LHCN-M2 (cell line): Measurements from ENCODE around the gene ZBTB24. TPM values are rescaled to one million over a fixed set of nuclear protein-coding genes. Genes with fewer than 3 reads are reported as not detected.
A peak's percentile ranks its signal among the peaks of the same experiment; 100 is the strongest.

ENCODE experiments used
- DNase-seq: peaks from one replicate; pipeline ENCODE4 v3.0.0-alpha.2; 2012; ENCODE audit warnings: low read depth
- total RNA-seq: library from RNA; depleted of rRNA; stranded (reverse); fragments of >200 nt; gene quantifications from 2 replicates; pipeline ENCODE4 v1.2.3, GENCODE V29; 2014

The ZBTB24 gene
- total RNA-seq, 1 experiment from 2014 or later: 11.0 TPM

DNA sequence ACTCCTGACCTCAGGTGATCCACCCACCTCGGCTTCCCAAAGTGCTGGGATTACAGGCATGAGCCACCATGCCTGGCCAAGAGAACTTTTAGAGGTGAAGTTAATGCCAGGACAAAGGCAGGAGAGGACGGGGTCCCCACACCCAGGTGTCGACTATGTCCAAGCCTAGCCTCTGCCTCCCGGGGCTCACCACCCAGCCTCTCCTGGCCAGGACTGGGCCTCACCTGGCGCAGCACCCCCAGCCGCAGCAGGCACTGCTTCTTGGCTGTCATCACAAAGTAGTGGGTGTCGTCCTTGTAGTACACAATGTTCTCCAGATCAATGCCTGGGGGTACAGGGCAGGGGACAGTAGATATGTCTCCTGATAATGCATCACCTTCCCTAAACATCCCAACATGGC lies 31.6 kb downstream of the ZBTB24 start:
- DNase-seq: no peak

DNA sequence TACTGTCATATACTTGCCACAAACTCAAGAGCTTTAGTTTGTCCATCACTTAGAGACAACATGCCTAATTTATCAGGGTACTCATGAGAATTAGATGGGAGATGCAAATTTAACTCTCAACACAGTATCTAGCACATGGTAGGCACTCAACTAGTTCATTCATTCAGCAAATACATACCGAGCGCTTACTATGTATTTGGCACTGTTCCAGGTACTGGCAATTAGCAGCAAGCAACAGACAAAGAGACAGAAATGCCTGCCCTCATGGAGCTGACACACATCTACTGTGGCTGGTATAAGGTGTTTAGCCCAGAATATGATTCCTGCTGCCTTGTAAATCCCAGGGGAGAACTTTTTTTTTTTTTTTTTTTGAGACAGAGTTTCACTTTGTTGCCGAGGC lies 32.2 kb downstream of the ZBTB24 start:
- DNase-seq: no peak

DNA sequence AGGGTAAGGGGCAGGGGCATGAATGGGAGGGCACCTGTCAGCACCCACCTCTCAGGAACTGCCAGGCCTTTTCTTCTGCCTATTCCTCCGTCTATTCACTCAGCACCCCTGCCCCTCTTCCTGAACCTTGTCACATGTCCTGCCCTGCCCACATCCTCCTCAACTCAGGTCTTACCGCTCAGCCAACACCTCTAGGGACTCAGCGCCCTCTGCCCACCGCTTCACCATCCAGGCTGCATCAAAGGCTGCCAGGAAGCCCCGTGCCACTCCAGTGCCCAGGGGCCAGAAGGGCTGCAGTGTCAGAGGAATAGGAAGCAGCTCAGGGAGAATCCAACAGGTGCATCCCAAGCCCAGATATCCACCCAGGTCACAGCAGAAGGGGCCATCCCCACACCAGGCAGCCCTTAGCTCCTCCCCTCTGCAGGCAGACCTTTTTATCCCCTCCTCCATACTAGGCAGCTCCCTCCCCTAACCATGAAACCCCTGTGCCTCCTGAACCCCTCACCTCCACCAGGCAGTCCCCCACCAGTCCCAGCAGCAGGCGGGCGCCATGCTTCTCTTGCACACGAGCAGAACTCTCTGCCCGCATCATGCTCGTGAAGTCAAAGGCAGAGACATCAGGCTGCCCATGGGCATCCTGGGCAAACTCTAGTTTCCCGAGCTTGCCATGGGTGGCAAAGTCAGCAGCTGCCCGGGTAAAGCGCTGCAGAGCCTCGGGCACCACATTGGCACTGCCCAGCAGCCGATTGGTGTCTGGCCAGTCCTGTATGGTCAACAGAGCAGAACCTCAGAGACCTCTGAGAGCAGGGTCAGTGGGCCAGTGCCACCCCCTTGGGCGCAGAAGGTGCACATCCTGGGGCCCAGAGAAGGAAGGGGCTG lies 33.0 kb downstream of the ZBTB24 start:
- DNase-seq: no peak

DNA sequence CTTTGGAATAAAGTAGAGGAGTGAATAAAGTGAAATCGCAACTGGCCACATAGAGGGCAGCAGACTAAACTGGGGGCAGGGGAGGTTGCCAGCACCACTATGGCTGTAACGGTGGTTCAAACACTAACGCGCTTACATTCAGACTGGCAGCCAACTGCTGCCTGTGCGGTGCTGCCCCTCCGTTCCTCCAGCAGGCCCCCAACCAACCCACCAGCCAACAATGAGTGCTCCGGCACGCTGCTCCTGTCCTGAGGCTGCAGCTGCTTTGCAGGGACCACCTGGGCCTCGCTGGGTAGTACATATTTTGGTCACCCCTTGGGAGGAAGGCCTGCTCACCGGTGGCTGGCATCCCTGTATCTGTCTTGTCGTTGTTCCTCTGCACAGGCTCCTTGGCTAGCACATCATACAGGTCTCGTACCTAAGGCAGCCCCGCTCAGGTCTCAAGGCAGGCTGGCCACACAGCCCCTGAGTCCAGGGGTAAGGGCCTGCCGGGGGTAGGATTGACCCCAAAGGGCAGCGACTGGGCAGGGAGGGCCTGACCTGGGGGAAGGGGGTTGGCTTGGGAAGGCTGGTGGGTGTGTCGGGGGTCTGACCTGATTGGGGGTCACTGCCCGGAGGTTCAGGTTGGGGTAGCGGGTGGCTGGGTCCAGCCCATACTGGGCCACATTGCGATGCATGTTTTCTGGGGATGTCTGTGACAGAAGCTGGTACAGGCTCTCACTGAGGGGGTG lies 33.8 kb downstream of the ZBTB24 start:
- DNase-seq: no peak

DNA sequence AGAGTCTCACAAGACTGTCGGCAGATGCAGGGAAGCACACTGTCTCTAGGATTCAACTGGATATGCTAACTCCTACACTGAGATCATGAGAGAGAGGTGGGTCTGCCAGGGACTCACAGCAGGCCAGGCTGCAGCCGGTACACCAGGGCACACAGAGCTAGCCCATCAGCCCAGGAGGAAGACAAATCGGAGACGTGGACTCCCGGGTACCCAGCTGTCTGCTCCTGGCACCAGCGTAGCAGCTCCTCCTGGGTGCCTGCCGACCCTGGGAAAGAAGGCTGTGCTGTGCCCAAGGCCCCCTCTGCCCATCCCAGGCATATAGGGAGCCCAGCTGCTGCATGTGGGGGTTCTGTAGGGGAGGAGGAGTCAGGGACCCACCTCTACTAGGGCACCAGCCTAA lies 34.4 kb downstream of the ZBTB24 start:
- no peak for DNase-seq

DNA sequence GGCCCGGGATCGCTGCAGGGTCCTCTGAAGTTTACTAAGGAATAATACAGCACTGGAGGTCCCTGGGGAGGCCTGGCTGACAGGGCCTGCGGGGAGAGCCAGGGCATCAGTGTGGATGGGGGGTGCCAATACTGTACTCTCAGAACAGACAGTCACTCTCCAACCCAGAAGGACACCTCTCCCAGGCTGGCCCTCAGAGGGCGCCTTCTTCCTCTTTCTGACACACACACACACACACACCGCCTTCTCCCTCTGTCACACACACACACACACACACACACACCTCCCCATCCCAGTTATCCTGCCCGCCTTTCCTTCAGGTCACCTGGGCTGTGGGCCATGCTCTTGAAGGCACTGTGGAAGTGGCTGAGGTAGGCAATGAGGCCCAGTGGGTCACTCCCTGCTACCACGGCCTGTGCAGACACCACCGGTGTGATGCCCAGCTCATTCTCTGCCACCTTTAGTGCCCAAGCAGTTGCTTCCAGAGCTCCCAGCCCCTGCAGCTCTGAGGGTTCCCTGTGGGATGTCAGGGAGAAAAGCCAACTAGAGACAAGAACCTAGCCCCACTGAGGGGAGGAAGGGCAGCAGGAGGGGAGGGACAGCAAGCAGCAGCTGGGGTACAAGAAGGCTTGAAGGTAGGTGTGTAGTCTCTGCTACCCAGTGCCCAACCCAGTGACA lies 35.0 kb downstream of the ZBTB24 start:
- DNase-seq: no peak

DNA sequence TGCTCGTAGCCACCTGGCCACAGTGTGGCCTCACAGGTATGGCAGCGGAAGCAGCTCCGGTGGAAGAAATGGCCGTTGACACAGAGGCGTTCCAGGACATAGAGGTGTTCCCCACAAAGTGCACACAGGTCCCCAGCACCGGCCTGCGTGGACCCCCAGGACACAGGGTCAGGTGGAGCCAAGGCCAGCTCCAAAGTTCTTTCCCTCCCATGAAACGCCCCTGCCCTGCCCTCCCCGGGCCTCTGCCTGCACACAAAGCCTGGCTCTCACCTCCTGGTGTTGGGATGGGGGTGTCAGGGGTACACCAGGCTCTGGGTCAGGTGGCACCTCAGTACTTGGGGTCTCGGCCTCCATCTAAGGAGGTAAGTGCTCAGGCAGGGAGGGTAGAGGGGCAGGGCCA lies 35.9 kb downstream of the ZBTB24 start:
- no peak for DNase-seq

DNA sequence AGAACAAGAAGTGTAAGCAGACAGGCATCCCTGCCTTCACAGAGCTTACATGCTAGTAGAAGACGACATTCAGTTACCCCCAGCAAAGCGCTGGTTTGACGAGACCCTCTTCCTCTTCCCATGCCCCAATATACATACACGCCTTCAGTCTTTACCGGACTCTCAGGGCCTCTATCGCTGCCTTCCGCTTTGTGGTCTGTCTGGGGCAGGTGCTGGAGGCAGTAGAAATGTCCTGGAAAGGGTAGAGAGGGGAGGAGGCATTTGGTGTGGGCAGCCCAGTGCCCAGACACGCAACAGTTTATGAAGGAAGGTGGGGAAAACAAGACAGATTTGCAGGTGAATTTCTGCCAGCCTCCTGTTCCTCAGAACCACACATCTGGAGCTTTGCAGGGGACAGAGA lies 36.5 kb downstream of the ZBTB24 start:
- DNase-seq: no peak

DNA sequence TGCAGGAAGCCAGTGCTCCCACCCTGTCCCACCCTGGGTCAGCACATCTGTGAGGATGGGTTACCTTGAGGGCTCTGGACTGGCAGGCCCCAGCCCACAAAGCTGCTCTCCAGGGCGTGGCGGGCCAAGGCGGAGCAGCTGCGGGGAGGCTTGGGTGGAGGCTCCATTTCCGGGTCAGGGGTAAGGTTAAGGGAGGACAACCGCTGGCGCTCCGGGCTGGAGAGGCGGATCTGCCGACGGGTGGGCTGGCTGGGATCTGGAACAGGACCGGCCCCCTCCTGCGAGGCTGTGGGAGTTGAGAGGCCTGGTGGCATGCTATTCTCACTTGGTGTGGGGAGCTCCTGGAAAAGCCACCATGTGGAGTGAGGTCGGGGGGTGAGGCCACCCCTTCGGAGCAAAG lies 36.9 kb downstream of the ZBTB24 start:
- no peak for DNase-seq

DNA sequence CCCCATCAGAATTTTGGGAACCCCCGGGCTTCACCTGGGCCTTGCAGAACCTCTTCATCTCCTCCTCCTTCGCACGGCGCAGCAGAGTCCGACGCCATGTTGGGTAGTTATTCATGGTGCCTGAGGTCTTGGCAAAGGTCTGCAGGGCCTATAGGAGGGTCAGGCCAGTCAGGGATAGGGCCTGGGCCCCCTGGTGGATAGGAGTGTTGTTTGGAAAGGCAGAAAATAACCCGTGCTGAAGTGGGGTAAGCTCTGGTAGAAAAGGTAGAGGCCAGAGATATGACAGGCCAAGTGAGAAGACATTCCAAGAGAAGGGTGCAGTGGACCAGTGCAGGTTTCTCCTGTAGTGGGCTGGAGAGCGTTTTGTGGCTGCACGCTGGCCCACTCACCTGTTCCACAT lies 37.6 kb downstream of the ZBTB24 start:
- DNase-seq: no peak

DNA sequence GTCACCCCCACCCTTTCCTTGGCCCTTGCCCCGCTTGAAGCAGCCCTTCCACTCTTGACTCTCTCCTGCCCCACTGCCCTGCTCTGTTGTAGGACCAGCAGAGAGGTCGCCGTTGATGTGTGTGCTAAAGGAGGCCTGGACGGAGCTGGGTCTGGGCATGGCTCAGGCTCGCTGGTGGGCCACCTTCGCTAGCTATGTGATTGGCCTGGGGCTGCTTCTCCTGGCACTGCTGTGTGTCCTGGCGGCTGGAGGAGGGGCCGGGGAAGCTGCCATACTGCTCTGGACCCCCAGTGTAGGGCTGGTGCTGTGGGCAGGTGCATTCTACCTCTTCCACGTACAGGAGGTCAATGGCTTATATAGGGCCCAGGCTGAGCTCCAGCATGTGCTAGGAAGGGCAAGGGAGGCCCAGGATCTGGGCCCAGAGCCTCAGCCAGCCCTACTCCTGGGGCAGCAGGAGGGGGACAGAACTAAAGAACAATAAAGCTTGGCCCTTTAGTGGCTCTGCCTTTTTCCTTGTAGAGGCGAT lies 39.5 kb downstream of the ZBTB24 start:
- no peak for DNase-seq

DNA sequence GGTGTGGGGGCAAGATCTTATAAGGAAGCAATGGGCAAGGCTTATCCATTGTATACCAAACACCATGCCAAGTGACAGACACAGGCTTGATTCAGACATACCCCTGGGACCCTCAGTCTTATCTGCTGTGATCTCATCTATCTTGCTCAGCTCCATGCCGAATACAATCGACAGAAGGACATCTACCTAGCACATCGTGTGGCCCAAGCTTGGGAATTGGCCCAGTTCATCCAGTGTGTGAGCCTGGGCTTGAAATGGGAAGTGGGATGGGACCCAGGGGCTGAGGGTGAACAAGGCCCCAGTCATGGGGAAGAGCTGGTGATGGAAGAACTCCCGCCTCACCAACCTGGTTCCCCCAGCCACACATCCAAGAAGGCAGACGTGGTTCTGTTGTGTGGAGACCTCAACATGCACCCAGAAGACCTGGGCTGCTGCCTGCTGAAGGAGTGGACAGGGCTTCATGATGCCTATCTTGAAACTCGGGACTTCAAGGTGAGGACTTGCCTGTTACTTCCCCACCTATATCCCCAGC lies 40.6 kb downstream of the ZBTB24 start:
- no peak for DNase-seq

DNA sequence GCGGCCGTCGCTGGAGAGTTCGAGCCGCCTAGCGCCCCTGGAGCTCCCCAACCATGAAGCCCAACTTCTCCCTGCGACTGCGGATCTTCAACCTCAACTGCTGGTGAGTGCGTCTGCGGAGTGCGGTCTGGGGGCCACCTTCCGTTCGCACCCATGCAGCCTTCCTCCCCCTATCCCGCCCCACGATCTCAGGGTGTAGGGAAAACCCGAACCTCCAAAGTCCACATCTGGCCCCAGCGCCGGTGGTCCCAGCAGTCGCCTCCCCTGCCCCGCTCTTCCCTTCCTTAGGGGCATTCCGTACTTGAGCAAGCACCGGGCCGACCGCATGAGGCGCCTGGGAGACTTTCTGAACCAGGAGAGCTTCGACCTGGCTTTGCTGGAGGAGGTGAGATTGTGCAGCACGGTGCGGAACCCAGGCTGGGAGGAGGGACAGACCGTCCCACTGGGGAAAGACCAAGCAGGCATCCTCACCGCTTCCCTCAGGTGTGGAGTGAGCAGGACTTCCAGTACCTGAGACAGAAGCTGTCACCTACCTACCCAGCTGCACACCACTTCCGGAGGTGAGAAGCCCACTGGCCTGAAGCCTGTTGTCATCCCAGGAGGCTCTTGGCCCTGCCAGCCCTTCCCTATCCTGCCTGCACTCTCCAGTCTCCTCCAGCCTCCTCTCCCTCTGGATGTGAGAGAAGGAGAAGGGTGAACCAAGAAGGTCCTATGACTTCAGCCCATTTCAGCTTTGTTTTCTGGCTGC lies 41.8 kb downstream of the ZBTB24 start:
- DNase-seq: peak; percentile 40

DNA sequence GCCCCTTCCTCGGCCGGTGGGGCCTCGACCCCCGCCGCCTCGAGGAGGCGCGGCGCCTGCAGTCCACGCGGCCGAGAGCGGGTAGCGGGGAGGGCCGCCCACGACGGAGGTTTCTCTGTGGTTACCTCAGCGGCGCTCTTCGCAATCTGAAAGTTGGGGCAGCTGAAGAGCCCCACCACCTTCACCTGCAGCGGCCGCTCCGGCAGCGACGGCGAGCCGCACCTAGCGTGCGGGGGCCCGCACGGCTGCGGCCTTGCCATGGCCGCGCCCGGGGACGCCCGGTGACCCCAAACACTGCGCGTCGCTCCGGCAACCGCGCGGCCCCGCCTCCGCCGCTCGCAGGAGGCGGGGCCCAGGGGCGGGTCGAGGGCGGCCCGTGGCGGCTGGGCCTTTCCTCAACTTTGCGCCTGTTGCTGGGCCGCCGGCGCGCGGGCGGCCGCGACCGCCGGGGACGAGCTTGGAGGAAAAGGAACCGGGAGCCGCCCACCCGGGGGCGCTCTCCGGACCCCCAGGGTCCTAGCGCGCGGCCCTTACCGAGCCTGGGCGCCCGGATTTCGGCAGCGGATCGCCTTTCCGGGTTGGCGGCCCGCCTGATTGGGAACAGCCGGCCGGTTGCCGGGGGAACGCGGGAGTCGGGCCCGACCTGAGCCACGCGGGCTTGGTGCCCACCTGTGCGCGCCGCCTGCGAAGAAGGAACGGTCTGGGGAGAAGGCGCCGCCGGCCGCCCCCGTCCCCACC lies 42.5 kb downstream of the ZBTB24 start, which contains the start of the genes PPIL6 and SMPD2:
Gene PPIL6 (minus strand): TSS at position 298 of the 738 bp plus-strand sequence. CDS start 38 bp downstream, at position 260.
Gene SMPD2 (plus strand): TSS at position 394 of the 738 bp plus-strand sequence. CDS start 398 bp downstream, outside the sequence.
- peak; percentile 91 for DNase-seq

DNA sequence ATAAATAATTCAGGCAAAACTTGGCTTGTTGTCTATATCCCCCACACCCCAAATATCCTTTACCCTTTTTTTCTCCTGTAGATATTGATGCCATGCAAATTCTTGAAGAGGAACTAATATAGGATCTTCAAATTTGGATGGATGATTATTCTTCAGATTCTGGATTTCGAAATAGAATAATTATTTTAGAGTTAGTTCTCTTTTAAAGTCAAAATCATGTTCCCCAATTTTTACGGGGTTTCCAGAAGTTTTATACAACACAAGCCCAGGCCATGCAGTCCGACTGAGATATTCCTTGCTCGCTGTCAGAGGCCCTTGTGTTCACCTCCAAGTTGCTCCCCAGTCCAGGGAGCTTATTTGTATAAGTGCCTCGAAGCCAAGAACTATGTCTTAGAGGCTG lies 47.0 kb downstream of the ZBTB24 start:
- no peak for DNase-seq

DNA sequence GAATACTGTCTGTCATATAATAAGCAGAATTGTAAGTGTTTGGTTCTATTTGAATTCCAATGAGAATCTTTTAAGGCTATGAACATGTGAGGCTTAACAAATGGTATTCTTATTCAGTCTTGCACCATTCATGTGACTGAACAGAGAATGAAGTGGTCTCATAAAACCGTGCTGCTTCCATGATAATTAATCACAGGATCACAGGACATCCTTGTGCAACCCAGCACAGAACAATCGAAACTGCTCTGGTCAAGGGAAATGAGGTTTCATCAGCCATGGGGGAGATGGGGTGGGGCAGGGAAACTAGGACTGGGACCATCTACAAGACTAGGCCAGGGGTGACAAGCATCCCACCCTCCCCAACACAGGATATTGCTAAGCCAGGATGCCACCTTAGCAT lies 48.6 kb downstream of the ZBTB24 start:
- peak; percentile 20 for DNase-seq

DNA sequence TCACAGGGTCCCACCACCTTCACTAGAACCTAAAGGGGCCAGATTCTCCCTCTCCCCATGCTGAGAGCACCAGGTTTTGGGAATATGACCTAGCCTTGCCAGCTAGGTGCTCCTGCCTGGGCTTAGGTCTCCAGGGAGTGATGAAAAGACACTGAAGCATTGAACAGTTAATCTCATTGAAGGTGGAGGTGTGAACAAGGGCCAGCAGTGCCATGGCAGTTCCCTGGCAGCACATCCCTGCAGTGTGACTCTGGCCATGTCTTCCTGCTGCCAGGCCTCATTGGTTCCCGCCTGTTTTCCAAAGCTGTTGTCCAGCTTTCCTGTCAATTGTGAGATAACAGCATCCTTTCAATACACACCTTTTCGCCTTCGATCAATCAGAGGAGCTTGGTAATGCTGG lies 53.5 kb downstream of the ZBTB24 start:
- DNase-seq: no peak

DNA sequence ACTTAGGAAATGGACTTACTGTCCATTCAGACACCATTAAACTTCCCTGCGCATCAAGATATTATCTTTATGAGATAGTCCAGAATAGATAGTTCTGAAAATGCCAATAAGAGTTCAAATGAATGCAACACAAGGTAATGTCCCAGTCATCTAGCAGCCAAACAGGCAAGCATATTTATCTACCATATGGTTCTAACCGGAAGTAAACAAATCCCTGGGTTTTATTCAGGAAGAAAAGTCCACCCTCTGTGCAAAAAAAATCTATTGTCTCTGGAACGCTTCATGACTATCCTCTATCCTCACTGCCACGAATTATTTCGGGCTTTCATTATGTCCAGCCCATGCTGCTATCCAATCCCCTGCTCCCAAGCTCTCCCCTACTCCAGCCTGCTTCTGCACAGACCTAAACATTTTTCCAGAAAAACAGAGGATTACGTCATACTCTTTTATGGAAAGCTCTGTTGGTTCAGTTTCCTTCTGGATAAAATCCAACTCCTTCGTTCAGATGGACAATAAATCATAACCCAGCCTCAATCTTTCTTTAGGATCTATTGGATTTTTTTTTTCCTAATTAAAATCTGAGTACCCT lies 54.0 kb downstream of the ZBTB24 start:
- DNase-seq: peak; percentile 27

DNA sequence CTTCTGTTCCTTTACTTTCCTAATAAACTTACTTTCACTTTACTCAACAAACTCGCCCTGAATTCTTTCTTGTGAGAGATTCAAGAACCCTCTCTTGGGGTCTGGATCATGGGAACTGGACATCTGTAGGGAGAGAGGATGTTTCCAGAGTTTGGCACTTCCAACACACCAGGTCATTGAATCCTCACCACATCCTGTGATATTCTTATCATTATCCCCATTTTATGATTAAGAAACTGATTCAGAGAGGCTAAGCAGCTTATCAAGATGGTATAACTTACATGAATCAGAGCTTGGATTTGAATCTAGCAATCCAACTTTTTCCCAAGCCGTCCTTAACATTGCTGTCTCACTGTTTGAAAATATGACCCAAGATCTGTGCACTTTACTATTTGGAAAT lies 58.1 kb downstream of the ZBTB24 start:
- DNase-seq: no peak

DNA sequence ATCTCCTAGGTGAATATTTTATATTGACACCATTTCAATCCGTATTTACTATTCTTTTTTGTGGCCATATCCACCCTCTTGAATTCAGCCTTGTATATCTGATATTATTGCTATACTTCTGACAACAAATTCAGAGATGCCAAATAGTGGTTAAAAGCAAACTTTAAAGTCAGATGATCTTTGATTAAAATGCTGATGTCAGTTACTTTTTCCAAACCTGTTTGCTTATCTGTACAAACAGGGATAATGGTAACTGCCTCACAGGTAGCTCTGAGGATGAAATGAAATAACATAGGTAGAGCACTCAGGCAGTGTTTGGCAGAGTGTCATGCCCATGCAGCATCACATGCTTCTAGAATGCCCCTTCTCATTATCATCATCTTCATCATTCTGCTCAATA lies 61.8 kb downstream of the ZBTB24 start:
- DNase-seq: no peak
